Sigmoid colon (tissue), 7 donors: ENCODE results near the gene PLOD1. TPM values are rescaled to one million over a fixed set of nuclear protein-coding genes. Genes with fewer than 3 reads are reported as not detected.

ENCODE experiments used
- DNase-seq: peaks from one replicate; pipeline ENCODE4 v3.0.0-alpha.2; 2019
- H3K27ac ChIP-seq, 4 donors: fragments of 200-600 bp; sonication (generic); one replicate each; pipeline ENCODE4 v1.5.1; 2016 to 2019; ENCODE audit warnings: mild to moderate bottlenecking in 1 of 4
- H3K27me3 ChIP-seq, 3 donors: fragments of 200-600 bp; sonication (generic); one replicate each; pipeline ENCODE4 v1.5.1; 2019; ENCODE audit warnings: mild to moderate bottlenecking in 1 of 3
- H3K36me3 ChIP-seq, 4 donors: fragments of 200-600 bp; sonication (generic); one replicate each; pipeline ENCODE4 v1.5.1; 2016 to 2019
- H3K4me1 ChIP-seq, 4 donors: fragments of 200-600 bp; sonication (generic); one replicate each; pipeline ENCODE4 v1.5.1; 2017 to 2019
- H3K4me3 ChIP-seq, 4 donors: fragments of 200-600 bp; sonication (generic); one replicate each; pipeline ENCODE4 v1.5.1; 2017 to 2019; ENCODE audit warnings: mild to moderate bottlenecking in 2 of 4, moderate library complexity in 1 of 4
- H3K9me3 ChIP-seq, 4 donors: fragments of 200-600 bp in 3 of 4; sonication (generic) in 3 of 4; one replicate each; pipeline versions ENCODE4 v1.5.1 to v1.6.1; 2013 to 2019
- CTCF ChIP-seq, 4 experiments: fragments of 450-650 bp in 3 of 4; fragments of 200-600 bp in 1 of 4; IDR thresholded peaks; one replicate each; pipeline ENCODE4 v1.5.1; 2016 to 2019; ENCODE audit warnings: antibody characterized with exemption in 4 of 4, mild to moderate bottlenecking in 3 of 4, moderate library complexity in 2 of 4
- EP300 ChIP-seq, 4 donors: sonication (generic); formaldehyde crosslinking; IDR thresholded peaks; one replicate each; pipeline ENCODE4 v1.6.1; 2017; ENCODE audit warnings: antibody characterized with exemption in 4 of 4
- POLR2A ChIP-seq, 2 donors: fragments of 450-650 bp; IDR thresholded peaks; one replicate each; pipeline ENCODE4 v1.6.1; 2016; ENCODE audit warnings: antibody characterized with exemption in 2 of 2, mild to moderate bottlenecking in 2 of 2, moderate library complexity in 2 of 2
- POLR2AphosphoS5 ChIP-seq, 4 donors: sonication (generic); formaldehyde crosslinking; IDR thresholded peaks; one replicate each; pipeline ENCODE4 v1.6.1; 2017; ENCODE audit warnings: antibody characterized with exemption in 4 of 4
- WGBS, 2 donors: extraction: QIAGEN DNeasy Blood & Tissue Kit; methylation state at CpG; one replicate each; pipeline ENCODE4 v1.1.7; 2013; 5-methylcytosine and 5-hydroxymethylcytosine counted together
- intact Hi-C: fragments of 100-400 bp; cut with DNase I; formaldehyde crosslinking; loops from one replicate; pipeline ENCODE4 v1.15.1; 2023
- polyA plus RNA-seq, 3 donors: library from polyadenylated mRNA; stranded (reverse); fragments of 200-250 nt; gene quantifications; one replicate each; pipeline ENCODE4 v1.2.3, GENCODE V29; 2013
- total RNA-seq, 4 donors: library from RNA; depleted of rRNA; stranded (reverse); fragments of >200 nt; gene quantifications; one replicate each; pipeline ENCODE4 v1.1.0, GENCODE V29; 2016
- donor health status: healthy with polysubstance abuse.
- donor health status: Bipolar disorder and iron deficiency.
- donor health status: healthy.

The PLOD1 gene
- total and polyA plus RNA-seq, 7 donors, result 5.4 to 76.2 (median 41.1) TPM

GRCh38 chr1:11999236-11999635, 64.7 kb downstream of the PLOD1 start:
- TF ChIP-seq POLR2AphosphoS5 (IDR thresholded peaks at IDR 0.05) (no peak), POLR2A (IDR thresholded peaks at IDR 0.05) (no peak), CTCF (IDR thresholded peaks at IDR 0.05) (no peak), EP300 (IDR thresholded peaks at IDR 0.05) (no peak)
- H3K4me1 ChIP-seq, result no peaks in the 10 kb centered on the region
- H3K9me3 ChIP-seq, result no peaks in the 10 kb centered on the region
- intact Hi-C loops, result no loop called here
- H3K4me3 ChIP-seq, result no peak overlapping the region
- WGBS, 2 donors, result 85 to 96% methylated on average over 3 of the region's 3 CpGs
- no peaks in the 10 kb centered on the region for H3K27me3 ChIP-seq
- H3K27ac ChIP-seq, result no peak overlapping the region
- peaks cover 61 to 100% (median 85%) of the 10 kb centered on the region in 4 donors for H3K36me3 ChIP-seq
- DNase-seq, result no peak

- Histone ChIP-seq H3K36me3 (peaks cover 74 to 100% (median 89%) of the 10 kb centered on the region in 4 donors), H3K9me3 (no peaks in the 10 kb centered on the region), H3K27ac (peak overlapping the region in 1 of 4 donors; percentile 40), H3K4me1 (no peaks in the 10 kb centered on the region), H3K4me3 (no peak overlapping the region), H3K27me3 (no peaks in the 10 kb centered on the region)
- WGBS, 2 donors, result 88 to 91% methylated on average over 14 of the region's 14 CpGs
- intact Hi-C loops, result no loop called here
- no peak for DNase-seq
- TF ChIP-seq EP300 (IDR thresholded peaks at IDR 0.05) (no peak), CTCF (IDR thresholded peaks at IDR 0.05) (peak in 1 of 4 experiments; percentile 38)
Observed at GRCh38 chr1:12001249-12001917, 66.9 kb downstream of the PLOD1 start.

- H3K27ac ChIP-seq, result no peak overlapping the region
- TF ChIP-seq POLR2A (IDR thresholded peaks at IDR 0.05) (no peak), CTCF (IDR thresholded peaks at IDR 0.05) (no peak), POLR2AphosphoS5 (IDR thresholded peaks at IDR 0.05) (no peak), EP300 (IDR thresholded peaks at IDR 0.05) (no peak)
- H3K4me3 ChIP-seq, result no peak overlapping the region
- H3K27me3 ChIP-seq, result no peaks in the 10 kb centered on the region
- peaks cover 75 to 100% (median 90%) of the 10 kb centered on the region in 4 donors for H3K36me3 ChIP-seq
- WGBS, 2 donors, result 80 to 91% methylated on average over 10 of the region's 10 CpGs
- no peaks in the 10 kb centered on the region for H3K4me1 ChIP-seq
- H3K9me3 ChIP-seq, result no peaks in the 10 kb centered on the region
- DNase-seq, result no peak
- intact Hi-C loops, result no loop called here
Observed at GRCh38 chr1:12001996-12002493, 67.5 kb downstream of the PLOD1 start.

GRCh38 chr1:12003762-12004161, 69.2 kb downstream of the PLOD1 start:
- peaks cover 71 to 99% (median 81%) of the 10 kb centered on the region in 4 donors for H3K36me3 ChIP-seq

More at GRCh38 chr1:12003762-12004161, 69.2 kb downstream of the PLOD1 start:
- intact Hi-C loops, result no loop called here
- H3K4me3 ChIP-seq, result no peak overlapping the region
- DNase-seq, result no peak
- H3K27ac ChIP-seq, result no peak overlapping the region
- no peaks in the 10 kb centered on the region for H3K27me3 ChIP-seq
- TF ChIP-seq POLR2A (IDR thresholded peaks at IDR 0.05) (no peak), POLR2AphosphoS5 (IDR thresholded peaks at IDR 0.05) (no peak), EP300 (IDR thresholded peaks at IDR 0.05) (no peak), CTCF (IDR thresholded peaks at IDR 0.05) (no peak)
- H3K4me1 ChIP-seq, result no peaks in the 10 kb centered on the region
- WGBS, 2 donors, result 95 to 96% methylated on average over 12 of the region's 12 CpGs
- no peaks in the 10 kb centered on the region for H3K9me3 ChIP-seq
